H1 (cell line): ENCODE data around the gene MITF. TPM values are rescaled to one million over a fixed set of nuclear protein-coding genes. Genes with fewer than 3 reads are reported as not detected.

Experiments
- ATF3 ChIP-seq: IDR thresholded peaks from 2 replicates; pipeline ENCODE4 v1.6.1; 2011; ENCODE audit warnings: low read depth, mild to moderate bottlenecking, low read length; ENCODE audit not compliant: insufficient read depth
- EZH2 ChIP-seq: fragments of 200-600 bp; sonication (generic); IDR thresholded peaks from 2 replicates; pipeline ENCODE4 v1.7.1; 2012; ENCODE audit warnings: low read depth, mild to moderate bottlenecking, moderate library complexity, low read length, inconsistent platforms; ENCODE audit not compliant: severe bottlenecking
- GABPA ChIP-seq: IDR thresholded peaks from 2 replicates; pipeline ENCODE4 v1.6.1; 2011; ENCODE audit warnings: mild to moderate bottlenecking, low read length, moderate library complexity, borderline replicate concordance; ENCODE audit not compliant: insufficient read depth
- RBBP5 ChIP-seq: IDR thresholded peaks from 2 replicates; pipeline ENCODE4 v1.7.1; 2012; ENCODE audit warnings: low read depth, mild to moderate bottlenecking, inconsistent platforms, low read length, moderate library complexity, borderline replicate concordance
- RXRA ChIP-seq: IDR thresholded peaks from 2 replicates; pipeline ENCODE4 v1.6.1; 2011; ENCODE audit warnings: low read depth, mild to moderate bottlenecking, low read length, moderate library complexity; ENCODE audit not compliant: insufficient read depth
- TAF7 ChIP-seq: optimal IDR thresholded peaks from 2 replicates; pipeline ENCODE3; 2011; ENCODE audit warnings: low read depth, mild to moderate bottlenecking, inconsistent platforms, low read length, moderate library complexity, borderline replicate concordance
- polyA plus RNA-seq, 7 experiments: library from polyadenylated mRNA; depleted of rRNA in 3 of 7; stranded (reverse) in 5 of 7; unstranded in 2 of 7; fragments of >200 nt in 5 of 7; fragments of 200-250 nt in 2 of 7; gene quantifications; 1 replicate in 5 of 7; 2 replicates in 1 of 7; 4 replicates in 1 of 7; pipeline versions ENCODE4 v1.2.1 to v1.2.3, GENCODE V29; 2011 to 2013; ENCODE audit warnings: missing spikeins in 2 of 7, mixed read lengths in 2 of 7
- total RNA-seq: library from RNA; stranded (reverse); fragmentation: NEBNext Ultra II Directional; extraction: Animal tissue kit (Norgen Biotek cat#: 25700); gene quantifications from 2 replicates; pipeline ENCODE4 v1.2.1, GENCODE V29; 2021
- TF ChIP-seq, protein P1 (sequence below): fragments of 300-600 bp; sonication (generic); IDR thresholded peaks from 2 replicates; pipeline ENCODE4 v1.7.1; 2012; ENCODE audit warnings: low read length, moderate library complexity, mild to moderate bottlenecking, inconsistent platforms; ENCODE audit not compliant: insufficient replicate concordance

Gene MITF
- total and polyA plus RNA-seq, 2 of the 8 experiments (the other 6 are each of a cell fraction or from before 2014, with no cell fraction given) = 0.53 to 1.4 TPM

- TF ChIP-seq, protein P1, sequence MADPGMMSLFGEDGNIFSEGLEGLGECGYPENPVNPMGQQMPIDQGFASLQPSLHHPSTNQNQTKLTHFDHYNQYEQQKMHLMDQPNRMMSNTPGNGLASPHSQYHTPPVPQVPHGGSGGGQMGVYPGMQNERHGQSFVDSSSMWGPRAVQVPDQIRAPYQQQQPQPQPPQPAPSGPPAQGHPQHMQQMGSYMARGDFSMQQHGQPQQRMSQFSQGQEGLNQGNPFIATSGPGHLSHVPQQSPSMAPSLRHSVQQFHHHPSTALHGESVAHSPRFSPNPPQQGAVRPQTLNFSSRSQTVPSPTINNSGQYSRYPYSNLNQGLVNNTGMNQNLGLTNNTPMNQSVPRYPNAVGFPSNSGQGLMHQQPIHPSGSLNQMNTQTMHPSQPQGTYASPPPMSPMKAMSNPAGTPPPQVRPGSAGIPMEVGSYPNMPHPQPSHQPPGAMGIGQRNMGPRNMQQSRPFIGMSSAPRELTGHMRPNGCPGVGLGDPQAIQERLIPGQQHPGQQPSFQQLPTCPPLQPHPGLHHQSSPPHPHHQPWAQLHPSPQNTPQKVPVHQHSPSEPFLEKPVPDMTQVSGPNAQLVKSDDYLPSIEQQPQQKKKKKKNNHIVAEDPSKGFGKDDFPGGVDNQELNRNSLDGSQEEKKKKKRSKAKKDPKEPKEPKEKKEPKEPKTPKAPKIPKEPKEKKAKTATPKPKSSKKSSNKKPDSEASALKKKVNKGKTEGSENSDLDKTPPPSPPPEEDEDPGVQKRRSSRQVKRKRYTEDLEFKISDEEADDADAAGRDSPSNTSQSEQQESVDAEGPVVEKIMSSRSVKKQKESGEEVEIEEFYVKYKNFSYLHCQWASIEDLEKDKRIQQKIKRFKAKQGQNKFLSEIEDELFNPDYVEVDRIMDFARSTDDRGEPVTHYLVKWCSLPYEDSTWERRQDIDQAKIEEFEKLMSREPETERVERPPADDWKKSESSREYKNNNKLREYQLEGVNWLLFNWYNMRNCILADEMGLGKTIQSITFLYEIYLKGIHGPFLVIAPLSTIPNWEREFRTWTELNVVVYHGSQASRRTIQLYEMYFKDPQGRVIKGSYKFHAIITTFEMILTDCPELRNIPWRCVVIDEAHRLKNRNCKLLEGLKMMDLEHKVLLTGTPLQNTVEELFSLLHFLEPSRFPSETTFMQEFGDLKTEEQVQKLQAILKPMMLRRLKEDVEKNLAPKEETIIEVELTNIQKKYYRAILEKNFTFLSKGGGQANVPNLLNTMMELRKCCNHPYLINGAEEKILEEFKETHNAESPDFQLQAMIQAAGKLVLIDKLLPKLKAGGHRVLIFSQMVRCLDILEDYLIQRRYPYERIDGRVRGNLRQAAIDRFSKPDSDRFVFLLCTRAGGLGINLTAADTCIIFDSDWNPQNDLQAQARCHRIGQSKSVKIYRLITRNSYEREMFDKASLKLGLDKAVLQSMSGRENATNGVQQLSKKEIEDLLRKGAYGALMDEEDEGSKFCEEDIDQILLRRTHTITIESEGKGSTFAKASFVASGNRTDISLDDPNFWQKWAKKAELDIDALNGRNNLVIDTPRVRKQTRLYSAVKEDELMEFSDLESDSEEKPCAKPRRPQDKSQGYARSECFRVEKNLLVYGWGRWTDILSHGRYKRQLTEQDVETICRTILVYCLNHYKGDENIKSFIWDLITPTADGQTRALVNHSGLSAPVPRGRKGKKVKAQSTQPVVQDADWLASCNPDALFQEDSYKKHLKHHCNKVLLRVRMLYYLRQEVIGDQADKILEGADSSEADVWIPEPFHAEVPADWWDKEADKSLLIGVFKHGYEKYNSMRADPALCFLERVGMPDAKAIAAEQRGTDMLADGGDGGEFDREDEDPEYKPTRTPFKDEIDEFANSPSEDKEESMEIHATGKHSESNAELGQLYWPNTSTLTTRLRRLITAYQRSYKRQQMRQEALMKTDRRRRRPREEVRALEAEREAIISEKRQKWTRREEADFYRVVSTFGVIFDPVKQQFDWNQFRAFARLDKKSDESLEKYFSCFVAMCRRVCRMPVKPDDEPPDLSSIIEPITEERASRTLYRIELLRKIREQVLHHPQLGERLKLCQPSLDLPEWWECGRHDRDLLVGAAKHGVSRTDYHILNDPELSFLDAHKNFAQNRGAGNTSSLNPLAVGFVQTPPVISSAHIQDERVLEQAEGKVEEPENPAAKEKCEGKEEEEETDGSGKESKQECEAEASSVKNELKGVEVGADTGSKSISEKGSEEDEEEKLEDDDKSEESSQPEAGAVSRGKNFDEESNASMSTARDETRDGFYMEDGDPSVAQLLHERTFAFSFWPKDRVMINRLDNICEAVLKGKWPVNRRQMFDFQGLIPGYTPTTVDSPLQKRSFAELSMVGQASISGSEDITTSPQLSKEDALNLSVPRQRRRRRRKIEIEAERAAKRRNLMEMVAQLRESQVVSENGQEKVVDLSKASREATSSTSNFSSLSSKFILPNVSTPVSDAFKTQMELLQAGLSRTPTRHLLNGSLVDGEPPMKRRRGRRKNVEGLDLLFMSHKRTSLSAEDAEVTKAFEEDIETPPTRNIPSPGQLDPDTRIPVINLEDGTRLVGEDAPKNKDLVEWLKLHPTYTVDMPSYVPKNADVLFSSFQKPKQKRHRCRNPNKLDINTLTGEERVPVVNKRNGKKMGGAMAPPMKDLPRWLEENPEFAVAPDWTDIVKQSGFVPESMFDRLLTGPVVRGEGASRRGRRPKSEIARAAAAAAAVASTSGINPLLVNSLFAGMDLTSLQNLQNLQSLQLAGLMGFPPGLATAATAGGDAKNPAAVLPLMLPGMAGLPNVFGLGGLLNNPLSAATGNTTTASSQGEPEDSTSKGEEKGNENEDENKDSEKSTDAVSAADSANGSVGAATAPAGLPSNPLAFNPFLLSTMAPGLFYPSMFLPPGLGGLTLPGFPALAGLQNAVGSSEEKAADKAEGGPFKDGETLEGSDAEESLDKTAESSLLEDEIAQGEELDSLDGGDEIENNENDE = no peak
- TF ChIP-seq TAF7 = no peak
- no peak for TF ChIP-seq ATF3
- no peak for TF ChIP-seq EZH2
- TF ChIP-seq GABPA = no peak
- TF ChIP-seq RXRA = no peak
- no peak for TF ChIP-seq RBBP5
These were observed 156.8 kb downstream of the MITF start (continued) for GRCh38 chr3:69896095-69896494.
